ENCODE data around the gene STK32B. TPM values are rescaled to one million over a fixed set of nuclear protein-coding genes. Genes with fewer than 3 reads are reported as not detected.

Gene STK32B
- total and polyA plus RNA-seq, 2 experiments from 2014 or later: 0.71 to 2.3 TPM

DNA sequence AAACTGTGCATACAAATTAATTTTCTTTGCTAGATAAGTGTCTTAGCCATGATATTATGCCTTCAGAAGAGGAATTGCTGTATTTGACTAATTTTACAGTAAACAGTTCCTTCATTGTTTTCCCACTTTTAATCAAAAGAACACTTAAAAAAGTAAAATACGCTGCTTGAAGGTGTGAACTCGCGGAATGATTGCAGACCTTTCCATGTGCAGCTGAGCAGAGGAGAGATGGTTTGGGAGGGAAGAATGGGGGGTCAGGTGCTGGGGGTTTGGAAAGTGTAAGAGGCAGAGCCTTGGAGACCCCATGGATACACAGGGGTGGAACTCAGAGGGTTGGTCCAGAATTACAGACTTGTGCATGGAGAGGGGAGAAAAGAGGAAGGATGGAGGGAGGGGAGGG lies 47.4 kb upstream of the STK32B start:
- Mint-ChIP-seq H3K27me3 (ENCODE audit: insufficient read depth, low read depth, poor library complexity) (peaks cover 6% of the 10 kb centered on the region), H3K4me1 (0 out of 3 replicates have a peak, but pooled peaks cover 2% of the 10 kb centered on the region), H3K4me3 (no peak overlapping the region), H3K27ac (no peak overlapping the region), H3K36me3 (ENCODE audit: low read depth) (no peaks in the 10 kb centered on the region), H3K9me3 (no peaks in the 10 kb centered on the region)
- DNase-seq (ENCODE audit: low spot score) (no peak), ATAC-seq (no peak)
- TF ChIP-seq STAT1 (IDR thresholded peaks at IDR 0.05; ENCODE audit: unreplicated experiment) (no peak), POLR2AphosphoS5 (IDR thresholded peaks at IDR 0.05; ENCODE audit: low read depth) (no peak), EZH2 (IDR thresholded peaks at IDR 0.05; ENCODE audit: low read depth, unreplicated experiment) (no peak), JUNB (IDR thresholded peaks at IDR 0.05; ENCODE audit: unreplicated experiment) (no peak), ZNF331 (CRISPR knock-in tag; IDR thresholded peaks at IDR 0.05; ENCODE audit: low read depth) (no peak)
- TF ChIP-seq, protein P1, sequence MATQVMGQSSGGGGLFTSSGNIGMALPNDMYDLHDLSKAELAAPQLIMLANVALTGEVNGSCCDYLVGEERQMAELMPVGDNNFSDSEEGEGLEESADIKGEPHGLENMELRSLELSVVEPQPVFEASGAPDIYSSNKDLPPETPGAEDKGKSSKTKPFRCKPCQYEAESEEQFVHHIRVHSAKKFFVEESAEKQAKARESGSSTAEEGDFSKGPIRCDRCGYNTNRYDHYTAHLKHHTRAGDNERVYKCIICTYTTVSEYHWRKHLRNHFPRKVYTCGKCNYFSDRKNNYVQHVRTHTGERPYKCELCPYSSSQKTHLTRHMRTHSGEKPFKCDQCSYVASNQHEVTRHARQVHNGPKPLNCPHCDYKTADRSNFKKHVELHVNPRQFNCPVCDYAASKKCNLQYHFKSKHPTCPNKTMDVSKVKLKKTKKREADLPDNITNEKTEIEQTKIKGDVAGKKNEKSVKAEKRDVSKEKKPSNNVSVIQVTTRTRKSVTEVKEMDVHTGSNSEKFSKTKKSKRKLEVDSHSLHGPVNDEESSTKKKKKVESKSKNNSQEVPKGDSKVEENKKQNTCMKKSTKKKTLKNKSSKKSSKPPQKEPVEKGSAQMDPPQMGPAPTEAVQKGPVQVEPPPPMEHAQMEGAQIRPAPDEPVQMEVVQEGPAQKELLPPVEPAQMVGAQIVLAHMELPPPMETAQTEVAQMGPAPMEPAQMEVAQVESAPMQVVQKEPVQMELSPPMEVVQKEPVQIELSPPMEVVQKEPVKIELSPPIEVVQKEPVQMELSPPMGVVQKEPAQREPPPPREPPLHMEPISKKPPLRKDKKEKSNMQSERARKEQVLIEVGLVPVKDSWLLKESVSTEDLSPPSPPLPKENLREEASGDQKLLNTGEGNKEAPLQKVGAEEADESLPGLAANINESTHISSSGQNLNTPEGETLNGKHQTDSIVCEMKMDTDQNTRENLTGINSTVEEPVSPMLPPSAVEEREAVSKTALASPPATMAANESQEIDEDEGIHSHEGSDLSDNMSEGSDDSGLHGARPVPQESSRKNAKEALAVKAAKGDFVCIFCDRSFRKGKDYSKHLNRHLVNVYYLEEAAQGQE (IDR thresholded peaks at IDR 0.05; ENCODE audit: unreplicated experiment): no peak
- H3K27ac ChIP-seq (ENCODE audit: low read depth): no peak overlapping the region
- no peaks in the 10 kb centered on the region for H3K27me3 ChIP-seq (ENCODE audit: insufficient read depth)
- H3K79me2 ChIP-seq (replicated peaks; ENCODE audit: insufficient read depth): no peaks in the 10 kb centered on the region
- no peaks in the 10 kb centered on the region for H4K20me1 ChIP-seq (replicated peaks; ENCODE audit: insufficient read depth)
- H3F3A ChIP-seq (replicated peaks; ENCODE audit: low read depth): no peaks in the 10 kb centered on the region
- no peak overlapping the region for H2AFZ ChIP-seq
- no peaks in the 10 kb centered on the region for H3K4me1 ChIP-seq (ENCODE audit: insufficient read depth)
- H3K4me2 ChIP-seq: no peak overlapping the region
- H3K36me3 ChIP-seq (ENCODE audit: insufficient read depth): no peaks in the 10 kb centered on the region
- no peak overlapping the region for H3K4me3 ChIP-seq
- H3K9me2 ChIP-seq (ENCODE audit: insufficient read depth): no peaks in the 10 kb centered on the region

DNA sequence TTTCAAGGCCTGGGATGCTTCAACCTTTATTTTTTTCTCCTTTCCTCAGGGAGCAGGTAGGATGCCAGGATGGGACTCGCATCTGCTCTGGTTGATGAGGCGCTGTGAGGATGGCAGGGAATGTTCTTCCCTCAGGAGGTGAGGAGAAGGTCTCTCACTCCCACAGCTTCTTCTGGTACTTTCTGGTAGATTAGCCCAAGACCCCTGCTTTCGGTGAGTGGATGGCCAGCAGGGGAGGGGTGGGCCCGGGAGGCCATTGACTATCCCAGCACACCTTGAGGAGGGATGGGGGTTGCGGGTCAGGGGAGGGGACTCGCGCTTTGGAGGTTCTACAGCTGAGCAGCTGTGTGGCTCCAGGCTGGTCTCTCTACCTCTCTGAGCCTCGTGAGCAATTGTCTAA lies 46.8 kb upstream of the STK32B start:
- H3F3A ChIP-seq (replicated peaks; ENCODE audit: low read depth): no peaks in the 10 kb centered on the region
- no peaks in the 10 kb centered on the region for H3K36me3 Mint-ChIP-seq (ENCODE audit: low read depth)
- no peaks in the 10 kb centered on the region for H3K79me2 ChIP-seq (replicated peaks; ENCODE audit: insufficient read depth)
- no peak overlapping the region for H3K27ac ChIP-seq (ENCODE audit: low read depth)
- peaks cover 6% of the 10 kb centered on the region for H3K27me3 Mint-ChIP-seq (ENCODE audit: insufficient read depth, low read depth, poor library complexity)
- no peaks in the 10 kb centered on the region for H3K9me3 Mint-ChIP-seq
- no peaks in the 10 kb centered on the region for H3K4me1 ChIP-seq (ENCODE audit: insufficient read depth)
- no peaks in the 10 kb centered on the region for H3K36me3 ChIP-seq (ENCODE audit: insufficient read depth)
- H3K9me2 ChIP-seq (ENCODE audit: insufficient read depth): no peaks in the 10 kb centered on the region
- no peaks in the 10 kb centered on the region for H4K20me1 ChIP-seq (replicated peaks; ENCODE audit: insufficient read depth)
- no peak for ATAC-seq
- no peak overlapping the region for H3K4me2 ChIP-seq
- no peak overlapping the region for H2AFZ ChIP-seq
- H3K27me3 ChIP-seq (ENCODE audit: insufficient read depth): no peaks in the 10 kb centered on the region
- no peak for DNase-seq (ENCODE audit: low spot score)
- no peak overlapping the region for H3K4me3 ChIP-seq
- H3K4me3 Mint-ChIP-seq: no peak overlapping the region
- H3K27ac Mint-ChIP-seq: no peak overlapping the region
- H3K4me1 Mint-ChIP-seq: 0 out of 3 replicates have a peak, but pooled peaks cover 2% of the 10 kb centered on the region
- TF ChIP-seq EZH2phosphoT487 (IDR thresholded peaks at IDR 0.05; ENCODE audit: unreplicated experiment) (no peak), JUNB (IDR thresholded peaks at IDR 0.05; ENCODE audit: unreplicated experiment) (no peak), CREB1 (CRISPR knock-in tag; IDR thresholded peaks at IDR 0.05; ENCODE audit: low read depth) (no peak), STAT1 (IDR thresholded peaks at IDR 0.05; ENCODE audit: unreplicated experiment) (no peak), POLR2AphosphoS5 (IDR thresholded peaks at IDR 0.05; ENCODE audit: low read depth) (no peak), ZNF114 (CRISPR knock-in tag; IDR thresholded peaks at IDR 0.05) (no peak), ZNF331 (CRISPR knock-in tag; IDR thresholded peaks at IDR 0.05; ENCODE audit: low read depth) (no peak)
- TF ChIP-seq, protein P2, sequence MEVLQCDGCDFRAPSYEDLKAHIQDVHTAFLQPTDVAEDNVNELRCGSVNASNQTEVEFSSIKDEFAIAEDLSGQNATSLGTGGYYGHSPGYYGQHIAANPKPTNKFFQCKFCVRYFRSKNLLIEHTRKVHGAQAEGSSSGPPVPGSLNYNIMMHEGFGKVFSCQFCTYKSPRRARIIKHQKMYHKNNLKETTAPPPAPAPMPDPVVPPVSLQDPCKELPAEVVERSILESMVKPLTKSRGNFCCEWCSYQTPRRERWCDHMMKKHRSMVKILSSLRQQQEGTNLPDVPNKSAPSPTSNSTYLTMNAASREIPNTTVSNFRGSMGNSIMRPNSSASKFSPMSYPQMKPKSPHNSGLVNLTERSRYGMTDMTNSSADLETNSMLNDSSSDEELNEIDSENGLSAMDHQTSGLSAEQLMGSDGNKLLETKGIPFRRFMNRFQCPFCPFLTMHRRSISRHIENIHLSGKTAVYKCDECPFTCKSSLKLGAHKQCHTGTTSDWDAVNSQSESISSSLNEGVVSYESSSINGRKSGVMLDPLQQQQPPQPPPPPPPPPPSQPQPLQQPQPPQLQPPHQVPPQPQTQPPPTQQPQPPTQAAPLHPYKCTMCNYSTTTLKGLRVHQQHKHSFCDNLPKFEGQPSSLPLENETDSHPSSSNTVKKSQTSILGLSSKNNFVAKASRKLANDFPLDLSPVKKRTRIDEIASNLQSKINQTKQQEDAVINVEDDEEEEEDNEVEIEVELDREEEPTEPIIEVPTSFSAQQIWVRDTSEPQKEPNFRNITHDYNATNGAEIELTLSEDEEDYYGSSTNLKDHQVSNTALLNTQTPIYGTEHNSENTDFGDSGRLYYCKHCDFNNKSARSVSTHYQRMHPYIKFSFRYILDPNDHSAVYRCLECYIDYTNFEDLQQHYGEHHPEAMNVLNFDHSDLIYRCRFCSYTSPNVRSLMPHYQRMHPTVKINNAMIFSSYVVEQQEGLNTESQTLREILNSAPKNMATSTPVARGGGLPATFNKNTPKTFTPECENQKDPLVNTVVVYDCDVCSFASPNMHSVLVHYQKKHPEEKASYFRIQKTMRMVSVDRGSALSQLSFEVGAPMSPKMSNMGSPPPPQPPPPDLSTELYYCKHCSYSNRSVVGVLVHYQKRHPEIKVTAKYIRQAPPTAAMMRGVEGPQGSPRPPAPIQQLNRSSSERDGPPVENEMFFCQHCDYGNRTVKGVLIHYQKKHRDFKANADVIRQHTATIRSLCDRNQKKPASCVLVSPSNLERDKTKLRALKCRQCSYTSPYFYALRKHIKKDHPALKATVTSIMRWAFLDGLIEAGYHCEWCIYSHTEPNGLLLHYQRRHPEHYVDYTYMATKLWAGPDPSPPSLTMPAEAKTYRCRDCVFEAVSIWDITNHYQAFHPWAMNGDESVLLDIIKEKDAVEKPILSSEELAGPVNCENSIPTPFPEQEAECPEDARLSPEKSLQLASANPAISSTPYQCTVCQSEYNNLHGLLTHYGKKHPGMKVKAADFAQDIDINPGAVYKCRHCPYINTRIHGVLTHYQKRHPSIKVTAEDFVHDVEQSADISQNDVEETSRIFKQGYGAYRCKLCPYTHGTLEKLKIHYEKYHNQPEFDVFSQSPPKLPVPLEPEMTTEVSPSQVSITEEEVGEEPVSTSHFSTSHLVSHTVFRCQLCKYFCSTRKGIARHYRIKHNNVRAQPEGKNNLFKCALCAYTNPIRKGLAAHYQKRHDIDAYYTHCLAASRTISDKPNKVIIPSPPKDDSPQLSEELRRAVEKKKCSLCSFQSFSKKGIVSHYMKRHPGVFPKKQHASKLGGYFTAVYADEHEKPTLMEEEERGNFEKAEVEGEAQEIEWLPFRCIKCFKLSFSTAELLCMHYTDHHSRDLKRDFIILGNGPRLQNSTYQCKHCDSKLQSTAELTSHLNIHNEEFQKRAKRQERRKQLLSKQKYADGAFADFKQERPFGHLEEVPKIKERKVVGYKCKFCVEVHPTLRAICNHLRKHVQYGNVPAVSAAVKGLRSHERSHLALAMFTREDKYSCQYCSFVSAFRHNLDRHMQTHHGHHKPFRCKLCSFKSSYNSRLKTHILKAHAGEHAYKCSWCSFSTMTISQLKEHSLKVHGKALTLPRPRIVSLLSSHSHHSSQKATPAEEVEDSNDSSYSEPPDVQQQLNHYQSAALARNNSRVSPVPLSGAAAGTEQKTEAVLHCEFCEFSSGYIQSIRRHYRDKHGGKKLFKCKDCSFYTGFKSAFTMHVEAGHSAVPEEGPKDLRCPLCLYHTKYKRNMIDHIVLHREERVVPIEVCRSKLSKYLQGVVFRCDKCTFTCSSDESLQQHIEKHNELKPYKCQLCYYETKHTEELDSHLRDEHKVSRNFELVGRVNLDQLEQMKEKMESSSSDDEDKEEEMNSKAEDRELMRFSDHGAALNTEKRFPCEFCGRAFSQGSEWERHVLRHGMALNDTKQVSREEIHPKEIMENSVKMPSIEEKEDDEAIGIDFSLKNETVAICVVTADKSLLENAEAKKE (CRISPR knock-in tag; IDR thresholded peaks at IDR 0.05): no peak
